ENCODE measurements around the gene C15orf39.
"Not testable (repeated sequence)": the region's sequence is repeated elsewhere in the genome, so short reads cannot be mapped to it uniquely, and the experiment has no call there.

The C15orf39 gene

GRCh38 chr15:75230551-75231371 is 29.1 kb downstream of the C15orf39 start:
- DNase-seq, result no peak

- DNase-seq, result no peak
Observed at GRCh38 chr15:75231836-75232235, 30.2 kb downstream of the C15orf39 start.

GRCh38 chr15:75232252-75232813 is 30.7 kb downstream of the C15orf39 start:
- no peak for DNase-seq

- DNase-seq, result no peak
Observed at GRCh38 chr15:75232826-75233503, 31.3 kb downstream of the C15orf39 start.

GRCh38 chr15:75233504-75234190 is 32.0 kb downstream of the C15orf39 start:
- no peak for DNase-seq

GRCh38 chr15:75234191-75234810 is 32.6 kb downstream of the C15orf39 start:
- no peak for DNase-seq

- DNase-seq, result no peak
Observed at GRCh38 chr15:75235051-75235673, 33.5 kb downstream of the C15orf39 start.

- no peak for DNase-seq
Observed at GRCh38 chr15:75235760-75236729, 34.4 kb downstream of the C15orf39 start.

- no peak for DNase-seq
Observed at GRCh38 chr15:75237316-75237982, 35.8 kb downstream of the C15orf39 start.

GRCh38 chr15:75238150-75238549 is 36.5 kb downstream of the C15orf39 start:
- no peak for DNase-seq

GRCh38 chr15:75245741-75246140 is 44.1 kb downstream of the C15orf39 start:
- DNase-seq, result not testable (repeated sequence)

- not testable (repeated sequence) for DNase-seq
Observed at GRCh38 chr15:75248991-75249390, 47.3 kb downstream of the C15orf39 start.

GRCh38 chr15:75249726-75250125 is 48.0 kb downstream of the C15orf39 start:
- no peak for DNase-seq

- not testable (repeated sequence) for DNase-seq
Observed at GRCh38 chr15:75251343-75251742, 49.7 kb downstream of the C15orf39 start.

- not testable (repeated sequence) for DNase-seq
Observed at GRCh38 chr15:75252285-75252684, 50.6 kb downstream of the C15orf39 start.

- DNase-seq, result not testable (repeated sequence)
Observed at GRCh38 chr15:75258034-75258433, 56.4 kb downstream of the C15orf39 start, which contains the start of gene GOLGA6C. GOLGA6C (plus strand) TSS chr15:75258334; CDS start chr15:75258599, 265 bp downstream.

- not testable (repeated sequence) for DNase-seq
Observed at GRCh38 chr15:75258620-75259343, 57.1 kb downstream of the C15orf39 start.

- not testable (repeated sequence) for DNase-seq
Observed at GRCh38 chr15:75259873-75260272, 58.2 kb downstream of the C15orf39 start.

Data from right kidney (tissue), 1 donor.